Thyroid gland (tissue), 4 donors: ENCODE measurements around the gene DFFB. TPM values are rescaled to one million over a fixed set of nuclear protein-coding genes. Genes with fewer than 3 reads are reported as not detected.

Source experiments
- DNase-seq, 2 donors: peaks; one replicate each; pipeline ENCODE4 v3.0.0-alpha.2; 2019
- H3K27ac ChIP-seq, 3 donors: fragments of 200-600 bp; sonication (generic); 1 replicate in 2 of 3; 2 replicates in 1 of 3; pipeline ENCODE4 v1.5.1; 2016 to 2019; ENCODE audit warnings: mild to moderate bottlenecking in 1 of 3, moderate library complexity in 1 of 3
- H3K27me3 ChIP-seq: fragments of 200-600 bp; sonication (generic); one replicate; pipeline ENCODE4 v1.5.1; 2019
- H3K36me3 ChIP-seq, 2 donors: fragments of 200-600 bp; sonication (generic); one replicate each; pipeline ENCODE4 v1.5.1; 2016 to 2019
- H3K4me1 ChIP-seq, 2 donors: fragments of 200-600 bp; sonication (generic); one replicate each; pipeline ENCODE4 v1.5.1; 2017 to 2019
- H3K4me3 ChIP-seq, 3 donors: fragments of 200-600 bp; sonication (generic); replicated peaks in 1 of 3; 1 replicate in 2 of 3; 2 replicates in 1 of 3; pipeline ENCODE4 v1.5.1; 2016; ENCODE audit warnings: mild to moderate bottlenecking in 1 of 3
- H3K9me3 ChIP-seq: fragments of 200-600 bp; sonication (generic); one replicate; pipeline ENCODE4 v1.5.1; 2017
- CTCF ChIP-seq, 6 experiments: fragments of 200-600 bp in 3 of 6; fragments of 450-650 bp in 3 of 6; sonication (generic) in 3 of 6; IDR thresholded peaks; one replicate each; pipeline ENCODE4 v1.5.1; 2016 to 2019; ENCODE audit warnings: antibody characterized with exemption in 6 of 6, mild to moderate bottlenecking in 2 of 6, inconsistent platforms in 1 of 6, moderate library complexity in 1 of 6
- POLR2A ChIP-seq, 2 donors: fragments of 450-650 bp; IDR thresholded peaks; one replicate each; pipeline ENCODE4 v1.6.1; 2017; ENCODE audit warnings: antibody characterized with exemption in 2 of 2, mild to moderate bottlenecking in 2 of 2, moderate library complexity in 1 of 2
- WGBS, 2 donors: methylation state at CpG; one replicate each; pipeline ENCODE4 v1.1.5; 2017; 5-methylcytosine and 5-hydroxymethylcytosine counted together
- intact Hi-C: fragments of 100-400 bp; cut with DNase I; formaldehyde crosslinking; loops from one replicate; pipeline ENCODE4 v1.15.1; 2023
- total RNA-seq, 4 donors: library from RNA; depleted of rRNA; stranded (reverse); fragments of >200 nt; gene quantifications; one replicate each; pipeline ENCODE4 v1.2.3, GENCODE V29; 2016

DFFB gene
- total RNA-seq, 4 donors from 2014 or later: 5.1 to 8.6 (median 6.8) TPM

DNA sequence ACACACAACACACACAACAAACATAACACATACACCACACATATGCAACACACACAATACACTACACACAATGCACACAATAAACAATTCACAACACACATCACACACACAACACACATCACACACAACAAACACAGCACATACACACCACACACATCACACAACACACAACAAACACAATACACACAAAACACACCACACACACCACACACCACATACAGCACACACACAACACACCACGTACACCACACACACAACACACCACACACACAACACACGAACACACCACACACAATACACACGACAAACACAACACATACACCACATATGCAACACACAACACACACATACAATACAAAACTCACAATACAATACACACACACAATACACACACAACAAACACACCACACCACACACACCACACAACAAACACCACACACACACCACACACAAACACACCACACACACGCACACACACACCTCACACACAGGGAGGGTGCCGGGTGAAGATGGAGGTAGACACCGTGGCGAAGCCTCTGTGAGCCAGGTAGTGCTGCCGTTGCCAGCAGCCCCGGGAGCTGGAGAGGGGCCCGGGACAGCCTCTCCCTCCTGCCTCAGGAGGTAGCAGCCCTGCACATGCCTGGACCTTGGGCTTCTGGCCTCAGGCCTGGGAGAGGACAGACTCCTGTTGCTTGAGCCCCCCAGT, 73.2 kb downstream of the DFFB start:
- no peak for DNase-seq
- no peaks in the 10 kb centered on the region for H3K4me1 ChIP-seq
- H3K27me3 ChIP-seq: no peaks in the 10 kb centered on the region
- whole genome bisulfite sequencing, 2 donors: 64 to 72% methylated on average over 9 of the region's 10 CpGs
- H3K36me3 ChIP-seq: no peaks in the 10 kb centered on the region
- no peak overlapping the region for H3K27ac ChIP-seq
- TF ChIP-seq POLR2A (IDR thresholded peaks at IDR 0.05) (no peak), CTCF (IDR thresholded peaks at IDR 0.05) (no peak)
- no peak overlapping the region for H3K4me3 ChIP-seq
- intact Hi-C loops: no loop called here
- no peaks in the 10 kb centered on the region for H3K9me3 ChIP-seq

DNA sequence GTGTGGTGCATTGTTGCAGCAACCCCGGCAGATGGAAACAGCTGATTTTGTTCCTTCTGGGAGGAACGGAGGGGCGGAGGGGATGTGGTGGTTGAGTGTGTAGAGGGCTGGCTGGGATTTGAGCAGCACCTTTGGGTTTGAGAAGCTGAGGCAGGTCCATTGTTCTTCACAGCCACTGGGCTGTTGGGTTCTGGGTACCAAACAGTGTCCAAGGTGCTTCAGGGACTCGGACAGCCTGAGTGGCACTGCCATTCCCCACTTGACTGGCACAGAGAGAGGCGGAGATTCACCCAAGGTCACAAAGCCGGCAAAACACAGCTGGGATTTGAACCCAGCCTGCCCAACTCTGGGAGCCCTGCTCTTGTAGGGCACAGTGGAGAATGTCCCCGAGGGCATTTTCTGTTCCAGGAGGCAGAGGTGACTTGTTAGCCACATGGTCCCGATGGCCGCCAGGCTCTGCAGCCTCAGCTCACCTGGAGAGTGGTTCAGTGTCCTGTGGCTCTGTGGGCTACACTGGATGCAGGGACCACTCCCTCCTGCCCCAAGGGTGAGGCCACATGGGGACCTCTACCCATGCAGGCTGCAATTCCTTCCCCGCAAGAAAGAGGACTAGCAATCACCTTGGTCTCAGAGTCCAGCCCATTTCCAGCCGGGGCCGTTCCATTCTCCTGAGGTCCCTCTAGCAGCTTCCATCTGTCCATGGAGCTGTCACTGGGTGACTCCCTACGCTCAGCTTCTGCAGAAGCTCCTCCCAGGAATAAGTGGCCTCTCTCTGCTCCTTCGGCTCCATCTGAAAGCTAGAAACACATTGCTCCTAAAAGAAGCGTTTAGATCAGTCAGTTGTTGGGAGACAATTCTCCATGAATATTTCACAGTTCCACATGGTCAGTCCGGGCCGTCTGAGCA, 74.0 kb downstream of the DFFB start:
- 53 to 67% methylated on average over 12 to 15 of the region's 17 CpGs for whole genome bisulfite sequencing, 2 donors
- intact Hi-C loops: no loop called here
- H3K9me3 ChIP-seq: no peaks in the 10 kb centered on the region
- no peak overlapping the region for H3K27ac ChIP-seq
- no peaks in the 10 kb centered on the region for H3K4me1 ChIP-seq
- no peaks in the 10 kb centered on the region for H3K27me3 ChIP-seq
- DNase-seq: no peak
- no peak overlapping the region for H3K4me3 ChIP-seq
- TF ChIP-seq POLR2A (IDR thresholded peaks at IDR 0.05) (no peak), CTCF (IDR thresholded peaks at IDR 0.05) (no peak)
- no peaks in the 10 kb centered on the region for H3K36me3 ChIP-seq

DNA sequence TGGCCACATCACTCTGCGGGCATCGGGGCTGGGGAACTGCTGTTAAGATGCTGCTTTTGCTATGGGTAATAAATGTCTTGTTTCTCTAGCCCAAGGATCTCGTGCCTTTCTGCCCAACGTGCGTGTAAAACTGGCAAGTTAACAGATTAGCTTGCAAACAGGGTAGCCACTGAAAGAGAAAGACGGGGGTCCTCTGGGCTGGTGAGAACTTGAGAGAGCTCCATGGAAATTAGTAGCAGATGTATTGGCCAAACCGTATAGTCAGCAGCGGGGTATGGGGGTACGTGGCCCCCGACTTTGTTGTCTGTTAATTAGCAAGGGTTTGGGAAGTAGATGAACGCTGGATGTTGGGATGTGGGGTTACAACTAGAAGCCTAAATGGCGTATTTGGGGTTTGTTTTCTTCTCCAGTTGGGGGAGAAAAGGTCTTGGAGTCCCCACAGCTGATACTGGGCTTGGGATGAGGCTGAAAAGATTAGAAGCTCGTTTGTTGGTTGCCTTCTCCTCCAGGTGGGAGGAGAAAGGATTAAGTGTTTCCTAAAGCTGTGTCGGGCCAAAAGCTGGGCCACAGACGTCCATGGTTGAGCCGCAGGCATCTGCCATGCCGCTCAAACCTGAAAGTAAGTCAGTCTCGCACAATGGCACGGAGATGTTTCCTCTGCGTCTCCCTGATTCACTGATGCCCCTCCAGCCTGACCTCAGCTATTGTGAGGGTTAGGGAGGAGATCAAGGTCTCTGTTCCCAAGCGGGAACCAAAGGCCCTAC, 75.1 kb downstream of the DFFB start:
- DNase-seq: no peak
- TF ChIP-seq POLR2A (IDR thresholded peaks at IDR 0.05) (no peak), CTCF (IDR thresholded peaks at IDR 0.05) (no peak)
- H3K4me1 ChIP-seq: no peaks in the 10 kb centered on the region
- no peak overlapping the region for H3K27ac ChIP-seq
- WGBS, 2 donors: 71 to 72% methylated on average over 20 to 21 of the region's 21 CpGs
- H3K4me3 ChIP-seq: no peak overlapping the region
- intact Hi-C loops: no loop called here
- no peaks in the 10 kb centered on the region for H3K36me3 ChIP-seq
- H3K9me3 ChIP-seq: no peaks in the 10 kb centered on the region
- H3K27me3 ChIP-seq: no peaks in the 10 kb centered on the region

Other genes with a start within 250 kb of the DFFB start
- gene MEGF6, start 246.0 kb upstream of the DFFB start, total RNA-seq: 10 to 100 TPM in 3 of 4 donors, 1 to 10 TPM in 1; 9.4 to 25.8 (median 21.8) TPM
- 10 to 100 TPM; 33.9 to 45.1 (median 40.0) TPM for gene TPRG1L, start 232.5 kb upstream of the DFFB start, total RNA-seq
- gene WRAP73, start 207.4 kb upstream of the DFFB start, total RNA-seq: 10 to 100 TPM; 18.5 to 44.0 (median 21.0) TPM
- gene TP73, start 205.0 kb upstream of the DFFB start, total RNA-seq: under 1 TPM in 2 of 4 donors, not detected in 2; 0.33 to 0.49 TPM
- under 1 TPM in 1 of 4 donors, not detected in 3; 0.13 TPM for gene CCDC27, start 105.0 kb upstream of the DFFB start, total RNA-seq
- gene SMIM1, start 84.7 kb upstream of the DFFB start, total RNA-seq: 10 to 100 TPM in 1 of 4 donors, 1 to 10 TPM in 3; 8.6 to 20.2 (median 9.7) TPM
- gene LRRC47, start 61.0 kb upstream of the DFFB start, total RNA-seq: 10 to 100 TPM; 38.7 to 45.2 (median 43.7) TPM
- gene CEP104, start 265 bp upstream of the DFFB start, total RNA-seq: 10 to 100 TPM; 26.0 to 41.6 (median 30.8) TPM
- 10 to 100 TPM; 27.3 to 36.6 (median 32.7) TPM for gene C1orf174, start 42.8 kb downstream of the DFFB start, total RNA-seq